ENCODE results near the gene MICALL1. TPM values are rescaled to one million over a fixed set of nuclear protein-coding genes. Genes with fewer than 3 reads are reported as not detected.
"Not testable (repeated sequence)": the region's sequence is repeated elsewhere in the genome, so short reads cannot be mapped to it uniquely, and the experiment has no call there.

The MICALL1 gene
- total RNA-seq, 1 donor from 2014 or later, result 43.9 TPM

DNA sequence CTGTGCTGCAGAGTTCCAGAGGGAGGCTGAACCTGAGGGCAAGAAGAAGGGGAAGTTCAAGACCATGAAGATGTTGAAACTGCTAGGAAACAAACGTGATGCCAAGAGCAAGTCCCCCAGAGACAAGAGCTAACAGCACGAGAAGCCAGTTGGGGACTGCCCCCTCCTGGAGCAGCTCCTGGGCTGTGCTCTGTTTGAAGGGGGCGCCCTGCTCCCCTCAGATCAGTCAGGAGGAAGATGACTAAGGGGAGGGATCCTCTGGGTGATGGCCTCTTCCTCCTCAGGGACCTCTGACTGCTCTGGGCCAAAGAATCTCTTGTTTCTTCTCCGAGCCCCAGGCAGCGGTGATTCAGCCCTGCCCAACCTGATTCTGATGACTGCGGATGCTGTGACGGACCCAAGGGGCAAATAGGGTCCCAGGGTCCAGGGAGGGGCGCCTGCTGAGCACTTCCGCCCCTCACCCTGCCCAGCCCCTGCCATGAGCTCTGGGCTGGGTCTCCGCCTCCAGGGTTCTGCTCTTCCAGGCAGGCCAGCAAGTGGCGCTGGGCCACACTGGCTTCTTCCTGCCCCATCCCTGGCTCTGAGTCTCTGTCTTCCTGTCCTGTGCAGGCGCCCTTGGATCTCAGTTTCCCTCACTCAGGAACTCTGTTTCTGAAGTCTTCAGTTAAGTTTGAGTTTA is 34.7 kb downstream of the MICALL1 start:
- Histone ChIP-seq H3K27ac (no peak overlapping the region), H3K4me3 (no peak overlapping the region), H3K27me3 (no peaks in the 10 kb centered on the region), H3K4me1 (no peaks in the 10 kb centered on the region), H3K9me3 (no peaks in the 10 kb centered on the region), H3K36me3 (peaks cover 46 to 58% of the 10 kb centered on the region in 2 donors)
- intact Hi-C loops (cut with DNase I), result no loop called here
- TF ChIP-seq, protein P1, sequence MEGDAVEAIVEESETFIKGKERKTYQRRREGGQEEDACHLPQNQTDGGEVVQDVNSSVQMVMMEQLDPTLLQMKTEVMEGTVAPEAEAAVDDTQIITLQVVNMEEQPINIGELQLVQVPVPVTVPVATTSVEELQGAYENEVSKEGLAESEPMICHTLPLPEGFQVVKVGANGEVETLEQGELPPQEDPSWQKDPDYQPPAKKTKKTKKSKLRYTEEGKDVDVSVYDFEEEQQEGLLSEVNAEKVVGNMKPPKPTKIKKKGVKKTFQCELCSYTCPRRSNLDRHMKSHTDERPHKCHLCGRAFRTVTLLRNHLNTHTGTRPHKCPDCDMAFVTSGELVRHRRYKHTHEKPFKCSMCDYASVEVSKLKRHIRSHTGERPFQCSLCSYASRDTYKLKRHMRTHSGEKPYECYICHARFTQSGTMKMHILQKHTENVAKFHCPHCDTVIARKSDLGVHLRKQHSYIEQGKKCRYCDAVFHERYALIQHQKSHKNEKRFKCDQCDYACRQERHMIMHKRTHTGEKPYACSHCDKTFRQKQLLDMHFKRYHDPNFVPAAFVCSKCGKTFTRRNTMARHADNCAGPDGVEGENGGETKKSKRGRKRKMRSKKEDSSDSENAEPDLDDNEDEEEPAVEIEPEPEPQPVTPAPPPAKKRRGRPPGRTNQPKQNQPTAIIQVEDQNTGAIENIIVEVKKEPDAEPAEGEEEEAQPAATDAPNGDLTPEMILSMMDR (IDR thresholded peaks at IDR 0.05), result no peak
- no peak for DNase-seq (ENCODE audit: low spot score in 2 of 2)

DNA sequence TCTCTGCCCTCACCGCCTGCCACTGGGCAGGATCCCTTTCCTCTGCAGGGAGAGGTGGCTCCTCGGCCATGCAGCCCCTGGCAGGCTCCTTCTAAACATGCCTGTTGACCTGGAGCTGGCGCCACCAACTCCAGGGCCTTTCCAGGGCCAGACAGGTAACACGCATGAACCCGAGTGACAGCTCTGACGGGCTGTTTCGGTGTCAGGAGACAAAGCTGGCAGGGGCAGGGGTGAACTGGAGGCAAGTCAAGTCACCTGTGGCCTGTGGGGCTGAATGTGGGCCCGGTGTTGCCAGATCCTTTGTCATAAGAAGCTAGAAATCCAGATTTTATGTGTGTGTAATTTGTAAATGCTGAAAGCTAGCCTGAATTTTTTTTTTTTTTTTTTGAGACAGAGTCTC is 36.0 kb downstream of the MICALL1 start:
- H3K27me3 ChIP-seq, result no peaks in the 10 kb centered on the region
- intact Hi-C loops (cut with DNase I), result no loop called here
- no peak for DNase-seq (ENCODE audit: low spot score in 2 of 2)
- H3K27ac ChIP-seq, result no peak overlapping the region
- H3K36me3 ChIP-seq, result peaks cover 36 to 50% of the 10 kb centered on the region in 2 donors
- H3K9me3 ChIP-seq, result no peaks in the 10 kb centered on the region
- TF ChIP-seq, protein P1 (IDR thresholded peaks at IDR 0.05), result no peak
- H3K4me1 ChIP-seq, result no peaks in the 10 kb centered on the region
- no peak overlapping the region for H3K4me3 ChIP-seq

DNA sequence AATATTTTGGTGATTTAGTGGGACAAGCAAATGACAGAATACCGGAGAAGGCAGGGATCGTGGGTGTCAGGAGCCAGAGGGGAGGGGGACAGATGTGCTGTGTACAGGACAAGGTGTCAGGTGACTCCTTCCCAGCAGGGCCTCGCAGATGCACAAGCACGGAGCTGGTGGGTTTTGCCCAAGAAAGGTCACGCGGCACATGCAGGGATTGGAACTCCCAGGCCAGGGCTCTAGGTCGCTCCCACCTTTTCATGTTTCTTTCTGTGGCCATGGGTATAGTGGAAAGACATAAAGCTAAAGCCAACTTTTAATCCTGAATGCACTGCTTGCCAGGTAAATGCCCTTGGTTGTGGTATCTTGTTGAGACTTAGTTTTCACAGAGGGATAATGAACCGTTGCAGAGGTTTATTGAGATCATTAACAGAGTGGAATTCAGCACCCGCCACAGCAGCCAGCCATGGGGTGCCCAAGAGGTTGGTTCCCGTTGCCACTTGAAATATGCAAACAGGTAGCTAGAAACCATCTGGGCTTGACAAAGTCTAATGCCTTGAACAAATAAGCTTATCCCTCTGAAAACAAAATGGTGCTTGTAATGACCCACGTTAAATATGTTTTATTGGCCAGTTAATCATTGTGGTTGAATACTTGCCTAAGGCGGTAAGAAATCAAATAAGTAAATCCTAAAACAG is 37.2 kb downstream of the MICALL1 start:
- Histone ChIP-seq H3K27ac (no peak overlapping the region), H3K27me3 (no peaks in the 10 kb centered on the region), H3K36me3 (peaks cover 26 to 38% of the 10 kb centered on the region in 2 donors), H3K9me3 (no peaks in the 10 kb centered on the region), H3K4me1 (no peaks in the 10 kb centered on the region), H3K4me3 (no peak overlapping the region)
- TF ChIP-seq, protein P1 (IDR thresholded peaks at IDR 0.05), result no peak
- no peak for DNase-seq (ENCODE audit: low spot score in 2 of 2)
- intact Hi-C loops (cut with DNase I), result no loop called here

DNA sequence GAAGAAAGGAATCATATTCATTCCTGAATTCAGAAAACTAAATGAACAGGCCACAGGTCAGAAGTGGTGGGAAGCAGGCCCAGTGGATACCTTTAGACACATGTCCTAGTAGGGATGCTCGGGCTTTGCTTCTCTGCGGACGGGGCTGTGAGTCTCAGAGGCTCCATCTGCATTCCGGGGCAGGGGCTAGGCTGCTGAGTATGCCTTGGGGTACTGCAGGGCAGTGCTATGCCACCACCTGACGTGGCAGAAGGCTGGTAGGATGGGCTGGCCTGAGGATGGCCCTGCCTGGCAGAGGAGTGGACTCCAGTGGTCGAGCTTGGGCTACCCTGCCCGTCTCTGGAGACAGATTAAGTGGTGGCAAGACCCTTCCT is 37.7 kb downstream of the MICALL1 start:
- no peak overlapping the region for H3K27ac ChIP-seq
- no peaks in the 10 kb centered on the region for H3K27me3 ChIP-seq
- H3K4me3 ChIP-seq, result no peak overlapping the region
- DNase-seq (ENCODE audit: low spot score in 2 of 2), result no peak
- no peaks in the 10 kb centered on the region for H3K9me3 ChIP-seq
- H3K4me1 ChIP-seq, result no peaks in the 10 kb centered on the region
- TF ChIP-seq, protein P1 (IDR thresholded peaks at IDR 0.05), result no peak
- peaks cover 26 to 34% of the 10 kb centered on the region in 2 donors for H3K36me3 ChIP-seq
- intact Hi-C loops (cut with DNase I), result no loop called here

DNA sequence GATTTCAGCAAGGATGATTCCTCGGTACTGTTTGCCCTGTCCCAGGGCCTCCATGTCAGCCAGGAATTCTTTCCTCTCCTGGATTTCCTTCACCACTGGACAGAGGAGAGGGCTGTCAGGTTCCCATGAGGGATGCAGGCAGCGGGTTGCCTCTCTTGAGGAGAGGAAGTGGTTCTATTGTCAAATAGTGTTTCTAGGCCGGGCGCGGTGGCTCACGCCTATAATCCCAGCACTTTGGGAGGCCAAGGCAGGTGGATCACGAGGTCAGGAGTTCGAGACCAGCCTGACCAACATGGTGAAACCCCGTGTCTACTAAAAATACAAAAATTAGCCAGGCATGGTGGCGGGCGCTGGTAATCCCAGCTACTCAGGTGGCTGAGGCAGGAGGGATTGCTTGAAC is 38.3 kb downstream of the MICALL1 start:
- H3K9me3 ChIP-seq; DNase-seq (ENCODE audit: low spot score in 2 of 2); H3K27ac ChIP-seq; intact Hi-C loops (cut with DNase I); H3K4me3 ChIP-seq; H3K4me1 ChIP-seq; H3K27me3 ChIP-seq: not testable (repeated sequence)
- peaks cover 25 to 28% of the 10 kb centered on the region in 2 donors for H3K36me3 ChIP-seq

DNA sequence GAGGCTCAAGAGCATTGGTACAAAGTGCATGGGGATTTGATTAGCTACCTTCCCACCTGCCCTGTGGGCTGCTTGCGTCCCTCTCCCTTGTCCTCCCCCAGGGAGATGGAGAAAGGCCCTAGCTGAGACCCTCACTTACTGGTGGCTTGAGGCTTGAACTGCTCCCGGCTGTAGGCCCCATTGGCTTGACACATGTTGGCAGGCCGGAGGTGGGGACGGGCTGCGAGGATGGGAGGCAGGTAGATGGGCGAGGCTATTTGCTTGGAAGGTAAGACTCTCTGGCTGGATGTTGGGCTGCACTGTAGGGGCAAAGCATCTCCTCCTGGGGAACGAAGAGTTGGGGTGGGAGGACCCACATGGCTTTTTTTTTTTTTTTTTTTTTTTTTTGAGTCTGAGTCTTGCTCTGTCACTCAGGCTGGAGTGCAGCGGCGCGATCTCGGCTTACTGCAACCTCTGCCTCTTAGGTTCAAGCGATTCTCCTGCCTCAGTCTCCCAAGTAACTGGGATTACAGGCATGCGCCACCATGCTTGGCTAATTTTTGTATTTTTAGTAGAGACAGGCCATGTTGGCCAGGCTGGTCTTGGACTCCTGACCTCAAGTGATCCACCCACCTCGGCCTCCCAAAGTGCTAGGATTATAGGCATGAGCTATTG is 41.2 kb downstream of the MICALL1 start:
- intact Hi-C loops (cut with DNase I); H3K4me3 ChIP-seq; H3K27ac ChIP-seq; H3K36me3 ChIP-seq; H3K9me3 ChIP-seq; H3K27me3 ChIP-seq; H3K4me1 ChIP-seq; DNase-seq (ENCODE audit: low spot score in 2 of 2): not testable (repeated sequence)

All from ascending aorta (tissue), 2 donors.